ENCODE results near the gene PHOX2A.

GRCh38 chr11:72228844-72229231 is 15.1 kb downstream of the PHOX2A start:
- TF ChIP-seq YY1 (IDR thresholded peaks at IDR 0.05; ENCODE audit: insufficient read depth, insufficient read length) (no peak), ZNF274 (IDR thresholded peaks at IDR 0.05; ENCODE audit: low read depth, low read length) (no peak)

Data from NT2/D1 (cell line).